GM19324 (cell line): ENCODE data around the gene SLC29A1.

ENCODE experiments used
- ATAC-seq: cut with Tn5 transposase; IDR thresholded peaks from one replicate; pipeline ENCODE4 v1.9.1; 2021; ENCODE audit warnings: mild to moderate bottlenecking, moderate library complexity; ENCODE audit not compliant: unreplicated experiment, low FRiP score

SLC29A1 gene

DNA sequence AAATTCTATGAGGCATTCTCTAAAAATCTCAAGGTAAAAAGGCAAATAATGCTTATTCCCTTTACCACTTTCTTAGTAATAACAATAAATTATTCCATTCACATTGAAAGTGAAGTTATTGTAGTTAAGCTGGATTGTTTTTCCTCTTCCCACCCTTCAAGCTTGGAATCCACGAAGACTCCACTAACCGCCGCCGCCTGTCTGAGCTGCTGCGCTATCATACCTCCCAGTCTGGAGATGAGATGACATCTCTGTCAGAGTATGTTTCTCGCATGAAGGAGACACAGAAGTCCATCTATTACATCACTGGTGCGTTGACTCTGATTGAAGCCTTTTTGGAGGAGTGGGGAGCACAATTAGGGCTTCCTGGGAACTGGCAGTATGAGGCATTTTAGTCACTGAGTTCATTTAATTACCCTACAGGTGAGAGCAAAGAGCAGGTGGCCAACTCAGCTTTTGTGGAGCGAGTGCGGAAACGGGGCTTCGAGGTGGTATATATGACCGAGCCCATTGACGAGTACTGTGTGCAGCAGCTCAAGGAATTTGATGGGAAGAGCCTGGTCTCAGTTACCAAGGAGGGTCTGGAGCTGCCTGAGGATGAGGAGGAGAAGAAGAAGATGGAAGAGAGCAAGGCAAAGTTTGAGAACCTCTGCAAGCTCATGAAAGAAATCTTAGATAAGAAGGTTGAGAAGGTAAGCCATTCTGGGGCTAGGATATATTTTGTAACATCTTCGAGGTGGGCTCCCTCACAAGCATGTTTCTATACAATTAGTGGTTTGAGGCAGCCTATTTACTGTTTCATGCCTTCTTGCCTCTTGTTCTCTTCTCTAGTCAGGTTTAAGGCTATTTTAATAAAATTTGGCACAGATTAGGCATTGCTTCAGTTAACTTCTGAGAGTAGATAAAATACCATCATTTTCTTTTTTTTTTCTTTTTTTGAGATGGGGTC, 28.5 kb downstream of the SLC29A1 start:
- no peak for ATAC-seq

DNA sequence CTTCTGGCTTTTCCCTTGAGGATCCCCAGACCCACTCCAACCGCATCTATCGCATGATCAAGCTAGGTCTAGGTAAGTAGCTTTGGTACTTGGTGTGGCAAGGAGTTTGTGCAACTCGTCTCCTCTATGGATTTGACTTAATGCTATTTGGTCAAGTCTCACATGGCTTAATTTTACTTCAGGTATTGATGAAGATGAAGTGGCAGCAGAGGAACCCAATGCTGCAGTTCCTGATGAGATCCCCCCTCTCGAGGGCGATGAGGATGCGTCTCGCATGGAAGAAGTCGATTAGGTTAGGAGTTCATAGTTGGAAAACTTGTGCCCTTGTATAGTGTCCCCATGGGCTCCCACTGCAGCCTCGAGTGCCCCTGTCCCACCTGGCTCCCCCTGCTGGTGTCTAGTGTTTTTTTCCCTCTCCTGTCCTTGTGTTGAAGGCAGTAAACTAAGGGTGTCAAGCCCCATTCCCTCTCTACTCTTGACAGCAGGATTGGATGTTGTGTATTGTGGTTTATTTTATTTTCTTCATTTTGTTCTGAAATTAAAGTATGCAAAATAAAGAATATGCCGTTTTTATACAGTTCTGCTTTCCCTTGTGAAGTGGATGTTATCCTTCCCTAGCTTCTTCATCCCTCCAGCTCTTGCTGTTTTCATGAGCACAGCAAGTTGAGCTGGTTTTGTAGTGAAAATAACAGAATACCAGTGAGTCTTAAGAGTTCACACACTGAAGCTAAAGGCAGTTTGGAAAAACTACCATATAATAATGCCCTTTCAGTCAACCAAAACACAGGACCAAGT, 30.1 kb downstream of the SLC29A1 start:
- no peak for ATAC-seq

GRCh38 chr6:44254191-44255104, 31.1 kb downstream of the SLC29A1 start:
- no peak for ATAC-seq

DNA sequence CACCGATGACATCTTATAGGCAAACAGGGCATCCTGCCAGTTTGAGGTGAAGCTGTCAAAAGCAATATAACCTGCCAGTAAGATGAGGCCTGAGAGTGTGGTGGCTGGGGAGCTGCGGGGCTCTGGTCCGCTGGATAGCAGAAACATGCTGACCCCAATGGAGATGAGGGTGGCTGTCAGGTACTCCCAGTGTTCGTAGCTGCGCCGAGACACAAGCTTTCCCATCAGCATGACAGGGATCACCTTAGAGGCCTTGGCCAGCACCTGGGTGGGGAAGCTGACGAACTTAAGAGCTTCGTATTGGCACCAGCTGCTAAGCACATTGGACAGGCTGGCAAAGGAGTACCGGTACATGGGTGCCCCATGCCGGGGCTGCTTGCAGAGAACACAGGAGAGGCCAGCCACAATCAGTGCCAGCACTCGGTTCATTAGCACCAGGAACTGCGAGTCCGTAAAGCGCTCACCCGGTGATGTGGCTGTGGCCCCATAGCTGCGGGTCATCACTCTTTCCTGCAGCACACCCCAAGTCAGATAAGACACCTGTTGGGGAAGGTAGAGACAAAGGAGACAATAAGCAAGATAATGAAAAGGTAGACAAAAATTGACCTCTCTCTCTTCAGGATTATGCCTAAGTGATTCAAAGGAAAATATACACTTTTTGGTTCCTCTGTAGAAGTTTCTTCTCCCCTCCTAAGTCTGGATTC, 31.9 kb downstream of the SLC29A1 start:
- ATAC-seq: no peak

DNA sequence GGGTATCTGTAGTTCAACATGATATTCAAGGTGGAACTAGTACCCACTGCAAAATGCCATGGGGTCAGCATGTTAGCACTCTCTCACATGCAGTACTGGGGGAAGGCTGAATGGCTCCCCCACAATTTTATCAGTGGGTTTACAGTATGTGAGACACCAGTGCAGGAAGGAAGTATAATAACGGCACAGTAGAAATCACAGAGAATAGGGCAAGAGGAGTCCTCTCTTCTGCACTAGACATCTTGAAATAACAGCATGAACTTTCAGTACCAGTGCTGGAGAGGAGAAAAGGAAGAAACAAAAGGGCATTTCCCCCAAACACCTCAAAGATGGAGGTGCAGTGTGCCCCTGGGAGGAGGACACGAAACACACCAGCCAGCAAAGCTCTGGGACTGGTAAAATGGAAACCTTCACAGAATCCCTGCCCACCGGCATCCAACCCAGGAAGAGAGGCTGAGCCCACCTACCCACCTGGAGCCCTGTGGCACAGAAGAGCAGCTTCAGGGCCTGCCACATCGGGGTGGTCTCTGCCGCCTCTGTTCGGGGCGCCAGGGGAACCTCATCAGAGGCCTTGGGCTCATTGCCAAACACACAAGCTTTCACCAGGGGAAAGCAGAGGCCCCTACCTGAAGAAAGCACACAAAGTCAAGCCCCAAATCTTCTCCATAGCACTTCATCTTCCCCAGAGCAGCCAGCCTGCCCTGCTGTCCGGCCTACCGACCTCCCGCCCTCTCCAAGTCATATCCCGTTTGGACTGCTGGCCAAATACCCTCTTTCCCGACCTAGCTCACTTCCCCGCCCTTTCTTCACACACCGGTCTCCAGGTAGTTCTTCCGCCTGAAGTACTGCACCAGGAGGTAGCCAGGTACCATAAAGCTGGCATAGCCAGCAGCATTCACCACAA, 32.7 kb downstream of the SLC29A1 start:
- ATAC-seq: no peak

GRCh38 chr6:44256775-44257024, 33.3 kb downstream of the SLC29A1 start:
- no peak for ATAC-seq

GRCh38 chr6:44257025-44257752, 33.8 kb downstream of the SLC29A1 start, which contains the start of gene SLC35B2:
Gene SLC35B2, minus strand, starts transcription at chr6:44257528. Its CDS starts 118 bp downstream, at chr6:44257410.
- peak; percentile 69 for ATAC-seq

DNA sequence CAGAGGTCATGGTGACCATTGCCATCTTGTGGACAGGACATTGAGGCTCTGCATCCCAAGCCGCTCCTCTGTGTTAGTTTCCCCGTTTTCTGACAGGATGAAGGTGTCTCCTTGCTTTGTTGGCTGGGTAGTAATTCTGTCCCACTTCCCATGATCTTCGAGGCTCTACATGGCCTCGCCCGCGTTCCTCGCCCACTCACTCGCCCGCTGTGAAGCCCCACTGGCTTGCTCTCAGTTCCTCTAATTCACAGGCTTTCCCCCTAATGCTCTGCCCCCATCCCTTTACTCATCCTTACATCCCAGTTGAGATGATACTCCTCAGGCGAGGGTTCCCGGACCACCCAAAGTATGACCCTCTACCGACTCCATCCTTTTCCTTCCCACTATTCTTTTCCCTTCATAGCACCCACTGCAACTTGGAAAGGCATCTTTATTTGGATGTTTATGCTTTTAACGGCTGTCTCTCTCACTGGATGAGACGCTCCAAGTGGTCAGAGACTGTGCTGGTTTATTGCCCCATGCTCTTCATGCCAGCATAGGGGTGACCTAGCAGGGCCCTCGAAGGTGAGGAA, 34.4 kb downstream of the SLC29A1 start:
- ATAC-seq: no peak

DNA sequence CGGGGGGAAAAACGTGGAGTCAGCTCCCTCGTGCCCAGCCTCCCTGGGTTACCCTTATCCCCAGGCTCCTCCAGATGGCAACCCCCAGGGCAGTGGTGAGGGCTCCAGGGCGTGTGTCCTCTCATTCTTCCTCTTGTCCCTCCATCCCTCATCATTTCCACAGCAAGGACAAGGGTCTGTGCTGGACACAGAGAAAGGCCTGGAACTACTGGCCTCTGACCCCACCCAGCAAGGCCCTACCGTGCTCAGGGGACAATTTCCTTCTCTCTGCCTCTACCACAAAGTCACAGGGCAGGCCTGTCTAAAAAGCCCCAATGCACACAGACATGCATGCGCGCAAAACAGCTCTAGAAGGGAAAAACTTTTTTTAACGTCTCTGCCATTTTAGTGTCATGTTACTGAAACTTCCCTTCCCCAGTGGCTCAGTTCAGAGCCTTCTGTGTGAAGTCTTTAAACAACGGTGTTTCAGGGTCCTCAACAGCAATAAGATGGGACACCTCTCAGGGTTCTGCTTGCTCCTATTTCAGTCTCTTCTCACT, 35.0 kb downstream of the SLC29A1 start:
- no peak for ATAC-seq

GRCh38 chr6:44258921-44259320, 35.5 kb downstream of the SLC29A1 start:
- no peak for ATAC-seq

GRCh38 chr6:44260011-44260410, 36.6 kb downstream of the SLC29A1 start:
- ATAC-seq: no peak

DNA sequence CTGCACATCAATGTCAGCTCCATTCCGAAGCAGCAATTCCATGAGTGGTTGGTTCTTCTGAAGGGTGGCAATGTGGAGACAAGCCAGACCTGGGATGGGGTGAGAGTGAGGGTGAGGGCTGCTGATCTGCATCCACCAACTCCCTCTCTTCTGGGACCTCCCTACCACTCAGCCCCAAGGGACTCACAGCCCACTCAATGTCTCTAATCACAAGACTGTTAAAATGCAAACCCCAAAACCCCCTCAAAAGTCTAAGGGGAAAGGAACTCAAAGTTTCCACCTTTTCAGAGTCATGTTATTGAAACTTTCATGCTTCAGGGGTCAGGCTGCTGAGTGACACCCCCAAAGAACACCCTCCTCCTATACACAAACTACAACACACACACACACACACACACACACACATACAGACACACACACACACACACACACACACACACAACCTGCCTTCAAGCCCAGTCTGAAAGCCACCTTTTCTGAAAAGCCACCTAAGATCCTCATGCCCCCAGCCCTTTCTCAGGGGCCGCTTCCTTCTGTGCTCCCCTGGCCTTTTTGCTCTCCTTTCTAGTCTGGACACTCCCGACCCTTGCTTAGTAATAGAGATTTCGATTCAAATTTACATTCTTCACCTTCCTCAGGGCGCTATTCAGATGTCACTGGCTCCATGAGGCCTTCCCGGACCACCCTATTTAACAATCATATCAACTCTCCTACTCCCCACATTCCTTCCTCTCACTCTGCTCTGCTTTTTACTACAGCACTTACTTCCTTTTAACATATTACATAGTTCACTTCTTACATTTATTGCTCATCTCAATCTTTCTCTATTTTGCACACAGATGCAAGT, 37.3 kb downstream of the SLC29A1 start:
- no peak for ATAC-seq

GRCh38 chr6:44261581-44261980, 38.2 kb downstream of the SLC29A1 start:
- ATAC-seq: no peak

- ATAC-seq: no peak
These were observed 39.3 kb downstream of the SLC29A1 start for GRCh38 chr6:44262467-44263353.

DNA sequence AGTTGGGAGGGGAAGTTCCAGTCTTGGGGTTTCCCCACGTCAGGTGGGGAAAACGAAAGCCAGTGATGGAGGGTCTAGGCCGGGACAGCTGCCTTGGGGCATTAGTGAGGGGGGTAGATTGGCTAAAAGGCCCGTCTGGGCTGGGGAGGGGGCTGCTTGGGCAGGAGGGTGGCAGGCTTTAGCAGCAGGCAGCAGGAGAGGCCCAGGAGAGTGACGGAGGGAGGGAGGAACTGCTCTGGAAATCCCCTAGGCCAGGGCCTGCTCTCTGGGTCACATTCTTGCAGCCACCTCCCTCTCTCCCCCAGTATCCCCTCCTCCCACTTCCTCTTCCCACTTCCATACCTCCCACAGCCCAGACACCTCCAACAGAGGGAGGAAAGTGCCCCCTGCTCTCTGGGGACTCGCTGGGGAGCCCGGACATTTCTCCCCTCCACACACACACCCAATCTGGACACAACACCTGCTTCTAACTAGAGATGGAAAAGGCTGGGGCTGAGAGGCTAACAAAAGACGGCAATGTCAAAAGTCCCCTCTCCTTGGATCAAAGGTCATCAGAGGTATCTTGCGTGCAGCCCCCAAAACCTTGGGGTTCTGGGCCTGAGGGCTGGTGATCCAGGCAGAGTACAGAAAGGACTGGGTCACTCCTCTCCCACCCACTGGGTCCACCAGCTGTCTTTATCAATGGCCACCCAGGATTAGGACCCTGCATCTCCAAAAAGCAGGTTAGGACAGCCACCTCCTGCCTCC, 40.1 kb downstream of the SLC29A1 start:
- ATAC-seq: no peak
